ENCODE results near the gene SH2D3A. TPM values are rescaled to one million over a fixed set of nuclear protein-coding genes. Genes with fewer than 3 reads are reported as not detected.
"Not testable (repeated sequence)": the region's sequence is repeated elsewhere in the genome, so short reads cannot be mapped to it uniquely, and the experiment has no call there.

SH2D3A gene
- total RNA-seq (2014; rRNA removed; shearing (Covaris generic)), result 0.18 and 0.43 TPM in 2 replicates
- polyA plus RNA-seq (2015; cell fraction: cytosol; rRNA removed), result 0.10 and 0.42 TPM in 2 replicates
- 0.72 and 1.7 TPM in 2 replicates for polyA plus RNA-seq (2015; cell fraction: nucleus; rRNA removed)

DNA sequence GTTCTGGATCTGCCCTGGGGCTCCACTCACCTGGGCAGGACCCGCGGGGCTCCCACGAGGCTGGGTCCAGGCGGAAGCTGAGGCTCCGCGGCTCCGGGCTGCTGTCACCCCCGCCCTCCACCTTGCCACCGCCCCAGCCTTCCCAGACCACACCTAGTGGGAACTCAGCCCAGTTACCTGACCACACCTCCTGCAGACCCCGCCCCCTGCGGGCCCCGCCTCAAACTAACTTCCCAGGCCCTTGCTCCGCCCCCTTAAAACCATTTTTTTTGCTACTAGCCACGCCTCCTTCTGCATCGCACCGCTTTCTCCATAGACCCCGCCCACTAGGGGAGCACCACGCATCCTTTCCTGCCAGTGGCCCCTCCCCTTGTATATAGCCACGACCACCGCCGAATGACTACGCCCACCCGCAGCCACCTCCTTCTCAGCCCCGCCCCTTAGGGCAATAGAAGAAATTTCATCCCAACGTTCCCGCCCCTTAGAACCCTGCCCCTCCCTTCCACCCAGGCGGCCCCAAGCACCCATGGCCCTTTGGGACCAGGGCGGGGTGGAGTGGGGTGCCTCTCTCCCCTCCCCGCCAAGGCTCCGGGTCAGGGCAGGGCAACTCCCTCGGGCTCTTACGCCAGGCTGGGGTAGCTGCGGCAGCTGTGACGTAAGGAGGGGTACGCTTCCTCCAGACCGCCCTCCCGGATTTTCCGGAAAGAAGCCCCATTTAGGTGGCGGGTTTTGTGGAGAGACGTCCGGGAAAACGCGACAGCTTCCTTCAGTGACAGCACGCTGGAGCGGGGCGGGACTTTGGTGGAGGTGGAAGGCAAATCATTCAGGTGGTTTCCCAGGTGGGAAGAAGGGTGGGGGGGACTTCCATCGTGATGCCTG is at the start of gene SH2D3A:
TSS of gene SH2D3A (minus strand) at position 79 of the 879 bp plus-strand sequence. CDS start 3,687 bp downstream, outside the sequence.
- no peak for DNase-seq (ENCODE audit: low read depth)

DNA sequence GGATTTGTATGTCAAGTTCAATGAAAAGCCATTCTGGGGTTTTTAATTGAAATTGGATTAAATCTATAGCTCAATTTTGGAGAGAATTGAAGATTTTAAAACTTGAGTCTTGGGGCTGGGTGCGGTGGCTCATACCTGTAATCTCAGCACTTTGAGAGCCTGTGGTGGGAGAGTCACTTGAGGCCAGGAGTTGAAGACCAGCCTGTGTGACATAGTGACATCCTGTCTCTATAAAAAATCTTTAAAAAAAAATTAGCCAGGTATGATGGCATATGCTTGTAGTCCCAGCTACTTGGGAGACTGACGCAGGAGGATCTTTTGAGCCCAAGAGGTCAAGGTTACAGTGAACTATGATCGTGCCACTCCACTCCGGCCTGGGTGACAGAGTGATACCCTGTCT is 46.4 kb upstream of the SH2D3A start:
- no peak for DNase-seq (ENCODE audit: low read depth)

DNA sequence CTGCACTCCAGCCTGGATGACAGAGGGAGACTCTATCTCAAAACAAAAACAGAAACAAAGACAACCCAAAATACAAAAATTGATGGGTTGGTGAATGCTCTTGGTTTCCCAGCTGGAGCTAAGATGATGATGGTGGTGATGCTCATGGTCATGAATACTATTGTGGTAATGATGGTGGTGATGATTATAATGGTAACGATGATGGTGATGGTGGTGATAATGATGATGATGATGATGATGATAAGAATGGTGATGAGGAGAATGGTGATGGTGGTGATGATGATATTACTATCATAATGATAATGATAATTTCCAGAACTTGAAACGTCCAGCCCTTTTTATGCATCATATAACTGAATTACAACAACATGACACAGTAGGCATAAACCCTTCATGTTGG is 45.4 kb upstream of the SH2D3A start:
- DNase-seq (ENCODE audit: low read depth), result no peak

DNA sequence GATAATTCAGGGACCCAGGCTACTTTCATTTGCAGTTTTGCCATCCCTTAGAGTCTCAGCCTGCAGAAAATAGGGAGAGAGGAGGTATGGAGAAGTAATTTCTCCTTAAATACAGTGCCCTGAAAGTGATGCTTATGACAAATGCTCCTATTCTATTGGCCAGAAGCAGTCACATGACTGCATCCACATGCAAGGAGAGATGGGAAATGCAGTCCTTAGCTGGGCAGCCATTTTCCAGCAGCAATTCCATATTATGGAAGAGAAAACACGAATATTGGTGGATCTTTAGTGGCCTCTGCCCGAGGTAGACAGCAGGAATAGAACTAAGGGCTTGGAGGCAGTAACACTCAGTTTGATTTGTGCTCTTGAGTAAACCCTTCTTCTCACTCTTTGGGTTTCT is 44.7 kb upstream of the SH2D3A start:
- DNase-seq (ENCODE audit: low read depth), result peak; percentile 62

DNA sequence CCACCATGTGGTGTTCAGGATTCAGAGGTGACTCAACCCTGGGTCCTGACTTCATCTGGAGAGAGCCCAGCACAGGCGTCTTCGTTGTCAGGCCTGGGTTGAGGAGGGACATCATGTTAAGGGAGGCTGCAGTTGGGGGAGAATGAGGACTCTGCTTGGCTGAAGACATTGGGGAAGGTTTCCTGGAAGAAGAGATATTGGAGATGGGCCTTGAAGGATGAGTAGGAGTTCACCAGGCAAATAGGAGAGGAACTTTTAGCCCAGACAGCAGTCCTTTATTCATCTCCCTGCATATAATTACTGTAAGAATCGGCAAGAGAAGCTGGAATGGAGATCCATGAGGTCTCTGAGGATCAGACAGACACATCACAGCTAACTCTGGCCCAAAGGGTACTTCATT is 44.1 kb upstream of the SH2D3A start:
- no peak for DNase-seq (ENCODE audit: low read depth)

DNA sequence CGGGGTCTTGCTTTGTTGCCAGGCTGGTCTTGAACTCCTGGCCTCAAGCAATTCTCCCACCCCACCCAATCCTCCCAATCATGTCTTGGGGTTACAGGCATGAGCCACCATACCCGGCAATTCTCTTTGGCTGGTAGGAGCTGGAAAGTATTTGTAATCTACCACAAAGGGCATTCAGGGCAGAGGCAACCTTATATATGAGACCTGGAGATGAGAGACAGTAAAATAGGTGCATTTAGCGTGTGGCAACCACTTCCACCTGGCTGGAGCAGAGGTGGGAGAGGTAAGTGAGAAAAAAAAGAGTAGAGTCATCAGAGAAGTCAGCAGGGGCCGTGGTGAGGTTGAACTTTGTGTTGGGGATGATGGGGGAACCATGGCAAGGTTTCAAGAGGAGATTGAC is 42.0 kb upstream of the SH2D3A start:
- no peak for DNase-seq (ENCODE audit: low read depth)

DNA sequence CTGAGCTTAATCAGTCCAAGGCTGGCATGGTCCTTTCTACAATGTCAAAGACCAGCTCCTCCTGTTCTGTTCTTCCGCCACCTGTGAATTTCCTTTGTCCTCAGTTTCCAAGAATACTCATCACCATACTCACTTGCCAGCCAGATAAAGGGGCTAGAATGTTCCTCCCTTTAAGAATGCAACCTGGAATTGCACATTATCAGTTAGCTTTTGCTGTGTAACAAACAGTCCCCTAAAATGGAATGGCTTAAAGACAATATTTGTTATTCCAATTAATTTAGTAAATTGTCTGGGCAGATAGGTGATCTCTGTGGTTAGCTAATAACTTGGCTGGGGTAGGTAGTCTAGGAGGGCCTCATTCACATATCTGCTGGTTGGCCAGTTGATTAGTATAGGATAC is 41.3 kb upstream of the SH2D3A start:
- DNase-seq (ENCODE audit: low read depth), result no peak

DNA sequence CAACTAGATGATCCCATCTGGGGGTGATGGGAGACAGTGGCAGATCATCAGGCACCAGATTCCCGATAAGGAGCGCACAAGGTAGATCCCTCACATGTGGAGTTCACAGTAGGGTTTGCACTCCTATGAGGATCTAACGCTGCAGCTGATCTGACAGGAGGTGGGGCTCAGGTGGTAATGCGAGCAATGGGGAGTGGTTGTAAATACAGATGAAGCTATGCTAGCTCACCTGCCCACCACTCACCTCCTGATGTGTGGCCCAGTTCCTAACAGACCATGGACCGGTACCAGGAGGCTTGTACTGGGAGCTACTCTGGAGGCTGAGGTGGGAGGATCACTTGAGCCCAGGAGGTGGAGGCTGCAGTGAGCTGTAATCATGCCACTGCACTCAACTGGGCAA is 40.1 kb upstream of the SH2D3A start:
- DNase-seq (ENCODE audit: low read depth), result no peak

DNA sequence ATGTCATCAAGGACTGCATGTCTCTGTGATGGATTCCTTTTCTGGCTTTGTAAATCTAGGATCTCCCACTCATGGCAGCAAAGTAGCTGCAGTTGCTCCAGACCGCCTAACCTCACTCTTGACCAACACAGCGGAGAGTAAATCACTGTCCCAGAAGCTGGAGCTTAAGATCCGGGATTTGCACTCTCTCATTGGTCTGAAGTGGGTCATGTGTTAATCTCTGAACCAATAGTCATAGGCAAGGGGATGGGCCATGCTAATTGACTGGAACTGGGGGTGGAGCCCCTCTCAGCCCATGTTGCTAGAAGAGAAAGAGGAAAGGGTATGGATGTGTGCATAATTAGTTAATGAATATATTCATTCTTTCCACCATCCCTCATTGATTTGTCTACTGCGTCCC is 39.3 kb upstream of the SH2D3A start:
- no peak for DNase-seq (ENCODE audit: low read depth)

DNA sequence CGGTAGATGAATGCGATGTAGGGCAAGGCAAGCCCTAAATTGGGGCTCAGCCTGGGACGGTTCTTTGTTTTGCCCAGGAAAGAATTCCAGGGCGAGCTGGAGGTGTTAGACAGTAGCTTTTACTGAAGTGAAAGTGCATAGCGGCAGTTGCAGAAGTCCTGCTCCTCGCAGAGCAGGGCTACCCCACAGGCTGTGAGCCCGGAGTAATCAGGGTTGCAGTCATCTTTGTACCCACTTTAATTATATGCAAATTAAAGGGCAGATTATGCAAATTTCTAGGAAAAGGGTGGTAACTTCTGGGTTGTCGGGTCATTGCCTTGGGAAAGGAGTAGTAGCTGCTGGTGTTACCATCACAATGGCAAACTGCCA is 35.8 kb upstream of the SH2D3A start:
- DNase-seq (ENCODE audit: low read depth), result no peak

DNA sequence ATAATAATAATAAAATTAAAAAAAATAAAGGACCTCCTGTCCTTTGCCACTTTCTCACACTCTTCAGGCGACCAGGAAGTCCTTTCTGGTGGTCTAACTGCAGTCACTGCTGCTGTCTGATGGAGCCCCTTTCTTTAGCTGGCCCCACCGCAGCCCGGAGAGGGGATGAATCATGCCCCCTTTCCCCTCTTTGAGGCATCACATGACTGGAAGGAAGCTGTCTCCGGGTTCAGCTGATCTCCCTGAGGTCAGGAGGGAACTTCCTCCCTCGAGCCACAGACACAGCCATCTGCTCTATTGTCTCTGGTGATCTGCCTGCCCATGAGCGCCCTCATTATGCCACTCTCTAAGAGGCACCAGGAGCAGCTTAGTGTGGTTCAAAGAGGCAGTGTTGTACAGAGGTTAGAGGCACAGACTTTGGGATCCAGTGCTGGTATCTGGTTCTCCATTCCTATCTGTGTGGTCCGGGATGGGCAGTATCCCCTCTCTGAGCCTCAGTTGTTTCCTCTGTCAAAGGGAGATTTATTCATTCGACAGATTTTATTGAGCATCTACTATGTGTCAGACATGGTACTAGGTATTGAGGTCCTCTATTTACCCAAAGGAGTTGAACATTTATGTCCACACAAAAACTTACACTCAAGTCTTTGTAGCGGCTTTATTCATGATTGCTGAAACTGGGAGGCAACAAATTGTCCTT is 35.3 kb upstream of the SH2D3A start:
- DNase-seq (ENCODE audit: low read depth), result peak; percentile 65

DNA sequence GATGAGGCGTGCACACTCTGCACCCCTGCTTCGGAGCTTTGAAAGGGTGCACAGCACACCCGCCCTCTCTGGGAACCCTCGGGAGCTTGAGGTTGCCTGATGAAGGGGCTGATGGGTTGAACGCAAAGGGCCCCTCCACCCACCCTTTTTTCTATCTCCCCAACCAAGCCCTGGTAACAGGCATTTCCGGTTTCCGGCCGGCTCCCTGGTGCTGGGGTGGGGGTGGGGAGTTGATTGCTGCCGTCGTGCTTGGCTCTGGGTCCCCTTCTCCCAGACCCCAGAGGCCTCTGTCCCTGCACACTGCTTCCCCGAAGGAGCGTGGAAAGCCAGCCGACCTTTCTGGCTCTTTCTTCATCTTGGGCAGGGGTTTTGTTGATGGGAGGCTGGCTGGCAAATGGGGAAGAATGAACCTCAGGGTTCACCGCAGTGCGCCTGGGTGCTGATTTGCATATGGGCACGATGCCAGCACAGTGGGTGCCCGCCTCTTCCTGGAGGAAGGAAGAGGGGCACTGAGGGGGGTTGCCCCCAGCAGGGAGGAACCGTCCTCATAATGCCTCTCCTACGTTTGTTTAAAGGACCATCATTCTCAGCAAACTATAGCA is 34.4 kb upstream of the SH2D3A start:
- peak; percentile 63 for DNase-seq (ENCODE audit: low read depth)

DNA sequence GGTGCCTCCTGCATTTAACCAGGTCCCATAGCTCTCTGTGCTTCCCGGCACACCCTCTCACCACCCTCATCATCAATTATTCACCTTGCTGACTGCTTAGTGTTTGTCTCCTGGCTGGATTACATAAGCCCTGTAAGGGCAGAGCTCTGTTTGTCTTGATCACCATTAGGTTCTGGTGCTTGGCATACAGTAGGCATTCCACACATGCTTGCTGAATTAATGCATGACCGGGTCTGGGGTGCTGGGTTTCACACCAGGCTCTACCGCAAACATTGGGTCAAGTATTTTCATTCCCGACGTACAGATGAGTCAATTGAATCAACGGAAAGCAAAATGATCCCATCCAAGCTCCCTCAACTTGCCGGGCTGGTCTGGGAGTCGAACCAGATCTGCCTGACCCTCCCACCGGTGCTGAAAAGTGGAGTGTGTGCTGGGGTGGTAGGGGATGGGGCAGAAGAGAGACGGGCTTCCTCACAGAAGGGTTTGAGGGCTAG is 33.8 kb upstream of the SH2D3A start:
- DNase-seq (ENCODE audit: low read depth), result peak; percentile 77

DNA sequence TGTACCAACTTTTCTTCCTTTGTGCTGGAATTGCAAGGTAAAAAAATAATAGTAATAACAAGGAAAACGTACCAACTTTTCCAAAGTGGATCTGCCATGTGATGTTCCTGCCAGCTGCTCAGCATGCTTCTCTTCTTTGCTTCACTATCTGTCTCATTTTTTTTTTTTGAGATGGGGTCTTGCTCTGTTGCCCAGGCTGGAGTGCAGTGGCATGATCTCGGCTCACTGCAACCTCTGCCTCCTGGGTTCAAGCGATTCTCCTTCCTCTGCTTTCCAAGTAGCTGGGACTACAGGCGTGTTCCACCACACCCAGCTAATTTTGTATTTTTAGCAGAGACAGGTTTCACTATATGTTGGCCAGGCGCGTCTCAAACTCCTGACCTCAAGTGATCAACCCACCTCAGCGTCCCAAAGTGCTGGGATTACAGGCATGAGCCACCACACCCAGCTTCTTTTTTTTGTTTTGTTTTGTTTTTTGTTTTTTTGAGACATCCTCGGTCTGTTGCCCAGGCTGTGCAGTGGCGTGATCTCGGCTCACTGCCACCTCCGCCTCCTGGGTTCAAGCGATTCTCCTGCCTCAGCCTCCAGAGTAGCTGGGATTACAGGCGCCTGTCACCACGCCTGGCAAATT is 33.0 kb upstream of the SH2D3A start:
- DNase-seq (ENCODE audit: low read depth), result not testable (repeated sequence)

DNA sequence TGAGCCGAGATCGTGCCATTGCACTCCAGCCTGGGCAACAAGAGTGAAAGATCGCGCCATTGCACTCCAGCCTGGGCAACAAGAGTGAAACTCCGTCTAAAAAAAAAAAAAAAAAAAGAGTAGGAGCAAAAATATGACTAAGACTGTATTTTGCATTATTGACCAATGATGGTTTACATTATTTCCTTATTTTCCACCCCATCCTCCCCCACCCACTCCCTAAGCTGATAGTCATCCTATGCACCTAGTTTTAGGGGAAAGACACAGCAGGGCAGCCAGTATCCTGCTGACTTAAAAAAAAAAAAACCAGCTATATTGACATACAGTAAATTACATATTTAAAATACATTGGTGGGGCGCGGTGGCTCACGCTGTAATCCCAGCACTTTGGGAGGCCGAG is 30.4 kb upstream of the SH2D3A start:
- no peak for DNase-seq (ENCODE audit: low read depth)

DNA sequence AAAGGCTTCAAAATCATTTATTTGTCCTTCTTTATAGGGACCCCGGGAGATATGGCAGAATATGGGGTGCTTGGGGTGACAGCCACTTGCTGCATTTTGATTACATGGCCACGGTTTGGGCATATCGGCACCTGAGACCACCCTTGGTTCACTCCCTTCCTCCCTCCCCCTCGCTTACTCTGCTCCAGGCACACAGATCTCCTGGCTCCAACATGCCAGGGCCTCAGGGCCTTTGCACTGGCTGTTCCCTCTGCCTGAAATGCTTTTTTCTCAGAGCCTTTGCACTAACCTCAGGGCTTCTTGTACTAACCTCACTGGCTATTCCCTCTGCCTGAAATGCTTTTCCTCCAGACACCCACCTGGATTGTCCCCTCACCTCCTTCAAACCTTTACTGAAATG is 29.0 kb upstream of the SH2D3A start:
- no peak for DNase-seq (ENCODE audit: low read depth)

DNA sequence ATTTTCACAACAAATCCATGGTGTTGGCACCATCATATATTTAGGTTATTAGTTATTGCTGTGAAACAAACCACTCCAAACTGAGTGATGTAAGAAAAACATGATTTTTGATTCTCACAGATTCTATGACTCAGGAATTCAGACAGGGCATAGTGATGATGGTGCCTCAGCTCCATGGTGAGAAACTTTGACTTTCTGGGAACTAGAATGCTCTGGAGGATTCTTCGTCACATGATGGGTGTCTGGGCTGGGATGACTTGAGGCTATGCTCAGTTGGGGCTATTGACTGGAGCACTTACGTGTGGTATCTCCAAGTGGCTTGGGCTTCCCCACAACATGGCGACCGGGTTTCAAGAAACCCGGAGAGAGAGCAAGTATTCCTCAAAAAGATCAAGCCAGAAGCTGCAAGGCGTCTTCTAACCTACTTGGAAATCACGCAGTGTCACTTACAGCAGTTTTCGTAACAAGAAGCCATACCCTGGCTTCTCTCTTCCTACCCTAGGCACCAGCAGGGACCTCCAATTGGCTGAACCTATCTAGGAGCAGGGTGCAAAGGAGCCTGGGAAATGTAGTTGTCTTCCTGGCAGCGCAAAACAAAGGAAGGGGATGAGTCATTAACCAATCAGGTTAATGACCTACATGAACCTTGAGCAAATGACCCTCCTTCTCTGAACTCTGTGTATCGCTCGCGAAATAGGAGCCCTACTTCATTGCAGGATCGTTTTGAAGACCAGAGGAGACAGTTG is 27.6 kb upstream of the SH2D3A start:
- peak; percentile 8 for DNase-seq (ENCODE audit: low read depth)

DNA sequence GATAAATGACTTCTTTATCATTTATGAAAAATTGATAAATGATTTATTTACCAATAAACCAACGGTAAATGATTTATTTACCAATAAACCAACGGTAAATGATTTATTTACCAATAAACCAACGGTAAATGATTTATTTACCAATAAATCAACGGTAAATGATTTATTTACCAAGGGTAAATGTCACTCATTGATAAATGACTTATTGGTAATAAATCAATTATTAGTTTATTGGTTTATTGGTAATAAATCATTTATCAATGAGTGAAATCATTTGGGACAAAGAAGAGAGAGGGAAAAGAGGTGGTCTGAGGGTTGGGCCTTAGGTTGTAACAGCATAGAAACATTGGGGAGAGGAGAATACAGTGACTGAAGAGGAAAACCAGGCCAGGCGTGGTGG is 26.7 kb upstream of the SH2D3A start:
- DNase-seq (ENCODE audit: low read depth), result no peak

DNA sequence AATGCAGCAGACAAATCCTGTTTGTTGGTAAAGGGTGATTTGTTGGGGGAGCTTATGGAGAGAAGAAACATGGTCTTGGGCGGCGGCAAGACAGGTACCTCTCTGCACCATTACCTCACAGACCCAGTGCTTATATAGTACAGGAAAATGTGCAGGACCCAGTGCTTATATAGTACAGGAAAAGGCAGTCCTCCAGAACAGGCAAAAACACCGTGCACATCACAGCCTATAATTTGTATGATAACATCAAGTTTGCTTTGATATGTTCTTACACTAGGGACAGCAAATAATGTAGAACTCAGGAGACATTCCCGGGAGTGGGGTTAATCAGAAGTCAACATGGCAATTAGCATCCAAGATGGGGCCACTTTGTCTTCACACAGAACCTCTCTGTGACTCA is 26.2 kb upstream of the SH2D3A start:
- DNase-seq (ENCODE audit: low read depth), result no peak

DNA sequence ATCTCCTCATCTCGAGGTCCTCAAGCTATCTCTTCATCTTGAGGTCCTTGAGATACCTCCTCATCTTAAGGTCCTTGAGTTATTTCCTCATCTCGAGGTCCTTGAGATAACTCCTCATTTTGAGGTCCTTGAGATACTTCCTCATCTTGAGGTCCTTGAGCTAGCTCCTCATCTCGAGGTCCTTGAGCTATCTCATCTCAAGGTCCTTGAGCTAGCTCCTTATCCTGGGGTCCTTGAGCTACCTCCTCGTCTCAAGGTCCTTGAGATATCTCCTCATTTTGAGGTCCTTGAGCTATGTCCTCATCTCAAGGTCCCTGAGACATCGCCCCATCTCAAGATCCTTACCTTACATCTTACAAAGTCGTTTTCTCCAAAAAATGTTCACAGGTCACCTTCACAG is 24.0 kb upstream of the SH2D3A start:
- no peak for DNase-seq (ENCODE audit: low read depth)
